Medulla oblongata (tissue), 1 donor: ENCODE results near the gene ADCY3.

Source experiments
- DNase-seq: peaks from one replicate; pipeline ENCODE4 v3.0.0-alpha.2; 2015; ENCODE audit errors: extremely low spot score

ADCY3 gene

GRCh38 chr2:24906466-24906865 is 13.6 kb downstream of the ADCY3 start:
- no peak for DNase-seq

GRCh38 chr2:24903161-24904103 is 16.6 kb downstream of the ADCY3 start:
- no peak for DNase-seq

- DNase-seq: no peak
Measured at GRCh38 chr2:24899361-24899910, 20.6 kb downstream of the ADCY3 start.

GRCh38 chr2:24898122-24899109 is 21.6 kb downstream of the ADCY3 start:
- DNase-seq: no peak

DNA sequence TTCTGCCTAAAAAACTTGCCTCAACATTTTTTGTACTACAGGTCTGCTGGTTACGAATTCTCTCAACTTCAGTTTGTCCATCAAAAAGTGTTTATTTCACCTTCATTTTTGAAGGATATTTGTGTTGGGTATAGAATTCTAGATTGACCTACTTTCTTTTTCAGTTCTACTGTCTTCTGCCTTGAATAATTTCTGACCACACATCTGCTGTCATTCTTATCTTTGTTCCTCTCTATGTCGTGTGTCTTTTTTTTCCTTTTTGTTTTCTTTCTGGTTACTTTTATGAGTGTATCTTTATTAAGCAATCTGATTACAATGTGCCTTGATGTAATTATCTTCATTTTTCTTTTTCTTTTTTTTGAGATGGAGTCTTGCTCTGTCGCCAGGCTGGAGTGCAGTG is 25.3 kb downstream of the ADCY3 start:
- no peak for DNase-seq

GRCh38 chr2:24893934-24894333 is 26.1 kb downstream of the ADCY3 start:
- DNase-seq: no peak

GRCh38 chr2:24892928-24893327 is 27.1 kb downstream of the ADCY3 start:
- no peak for DNase-seq

GRCh38 chr2:24891201-24891600 is 28.8 kb downstream of the ADCY3 start:
- no peak for DNase-seq

DNA sequence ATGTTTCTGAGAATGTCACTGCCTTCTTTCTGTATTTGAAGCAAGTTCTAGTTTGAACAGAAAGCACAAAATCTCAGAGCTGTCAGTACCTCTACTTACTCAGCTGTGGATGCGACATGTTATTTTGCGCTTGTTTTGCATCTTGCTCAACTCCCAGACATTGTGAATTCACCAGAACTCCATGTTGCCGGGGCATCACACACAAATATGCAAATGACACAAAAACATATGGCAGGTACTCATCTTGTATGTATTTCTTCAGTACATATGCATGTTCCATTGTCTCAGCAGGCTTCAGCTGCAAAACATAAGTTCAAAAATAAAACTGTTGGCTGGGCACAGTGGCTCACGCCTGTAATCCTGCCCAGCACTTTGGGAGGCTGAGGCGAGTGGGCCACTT is 30.8 kb downstream of the ADCY3 start:
- no peak for DNase-seq

DNA sequence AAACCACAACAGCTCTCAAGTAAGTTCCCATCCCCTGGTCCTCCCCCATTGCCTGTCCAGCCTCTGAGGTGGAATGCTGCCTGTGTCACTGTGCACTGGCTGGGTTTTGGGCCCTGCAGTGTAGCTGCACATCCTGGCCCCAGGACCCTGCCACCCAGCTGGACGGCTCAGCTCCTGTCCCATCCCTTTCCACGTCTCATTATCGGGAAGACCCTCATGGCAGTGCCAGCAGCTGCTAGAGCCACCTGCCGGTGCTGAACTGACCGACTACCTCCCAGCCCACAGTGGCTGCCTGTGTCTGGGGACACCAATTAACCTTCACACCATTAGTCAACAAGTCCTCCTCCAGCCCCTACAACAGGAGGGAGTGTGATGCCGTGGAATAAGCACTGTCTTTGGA is 31.9 kb downstream of the ADCY3 start:
- DNase-seq: no peak

GRCh38 chr2:24887307-24887874 is 32.6 kb downstream of the ADCY3 start:
- DNase-seq: no peak

DNA sequence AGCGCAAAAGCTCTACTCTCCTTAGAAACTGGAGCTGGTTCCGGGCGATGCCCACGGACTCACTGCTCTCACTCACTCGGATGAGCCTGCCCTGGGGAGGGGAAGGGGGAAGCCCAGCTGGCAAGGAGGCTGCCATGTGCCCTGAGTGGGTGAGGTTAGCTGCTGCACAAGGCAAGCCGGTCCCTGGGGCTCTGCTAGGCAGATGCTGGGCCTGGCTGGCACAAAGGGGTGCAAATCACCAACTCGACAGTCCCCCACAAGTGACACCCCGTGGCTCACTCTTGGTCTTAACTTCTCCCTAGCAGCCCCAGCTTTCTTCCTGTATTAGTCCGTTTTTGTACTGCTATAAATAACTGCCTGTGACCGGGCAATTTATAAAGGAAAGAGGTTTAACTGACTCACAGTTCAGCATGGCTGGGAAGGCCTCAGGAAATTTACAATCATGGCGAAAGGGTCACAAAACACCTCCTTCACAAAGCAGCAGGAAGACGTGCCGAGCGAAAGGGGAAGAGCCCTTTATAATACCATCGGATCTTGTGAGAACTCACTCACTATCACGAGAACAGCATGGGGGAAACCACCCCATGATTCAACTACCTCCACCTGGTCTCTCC is 33.2 kb downstream of the ADCY3 start:
- peak; percentile 34 for DNase-seq

GRCh38 chr2:24886126-24886501 is 33.9 kb downstream of the ADCY3 start:
- no peak for DNase-seq

DNA sequence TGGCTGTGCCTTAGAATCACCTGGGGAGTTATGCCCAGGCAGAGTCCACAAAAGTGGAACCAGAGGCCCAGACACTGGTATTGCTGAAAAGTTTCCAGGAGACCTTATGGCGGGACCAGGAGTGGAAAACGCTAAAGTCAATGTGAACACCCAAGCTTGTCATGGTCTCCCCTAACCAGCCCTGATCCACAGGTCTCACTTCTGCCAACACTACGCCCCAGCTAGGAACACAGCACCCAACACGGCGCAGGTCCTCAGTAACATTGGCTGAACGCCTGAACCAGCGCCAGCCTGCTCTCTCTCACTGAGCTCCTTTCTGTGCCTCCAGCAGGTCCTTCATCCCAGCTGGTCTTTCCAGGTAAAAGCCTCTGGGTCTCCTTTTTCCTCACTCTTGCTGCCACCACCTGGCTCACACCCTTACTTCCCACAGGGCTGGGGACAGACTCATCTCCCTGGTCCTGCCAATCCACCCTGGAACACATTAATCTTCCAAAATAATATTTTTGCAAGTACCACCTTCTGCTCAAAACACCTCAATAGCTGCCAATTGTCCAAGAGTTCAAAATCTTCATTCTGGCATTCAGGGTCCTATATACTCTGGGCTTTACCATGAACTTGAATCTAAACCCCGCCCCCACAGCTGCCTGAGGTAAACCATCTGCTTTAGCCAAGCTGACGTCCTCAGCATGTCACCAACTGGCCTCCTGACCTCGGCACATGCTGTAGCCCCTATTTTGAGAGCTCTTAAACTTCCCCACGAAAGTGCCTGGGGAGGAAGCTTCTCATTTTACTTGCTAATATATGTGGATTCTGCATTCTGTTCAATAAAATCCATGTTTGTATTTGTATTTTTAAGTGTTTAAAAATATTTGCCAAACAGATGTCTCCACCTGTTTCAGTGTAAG is 34.6 kb downstream of the ADCY3 start:
- DNase-seq: peak; percentile 66

DNA sequence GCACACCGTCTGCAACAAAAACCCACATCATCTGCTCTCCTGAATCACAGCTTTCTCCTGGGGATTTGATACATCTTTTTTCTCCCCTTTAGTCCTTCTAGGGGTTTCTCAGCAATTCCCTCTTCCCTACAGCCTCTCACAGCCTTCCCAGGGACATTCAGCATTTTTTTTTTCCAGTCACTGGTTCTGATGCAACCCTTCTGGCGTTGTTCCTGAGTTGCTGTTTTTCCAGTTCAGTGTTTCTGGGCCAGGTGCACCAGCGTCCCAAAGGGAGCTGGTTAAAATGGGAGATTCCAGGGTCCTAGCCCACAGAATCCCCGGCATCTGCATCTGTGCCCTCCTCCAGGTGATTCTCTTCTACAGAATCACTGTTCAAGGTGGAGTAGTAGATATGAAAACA is 36.1 kb downstream of the ADCY3 start:
- peak; percentile 57 for DNase-seq

DNA sequence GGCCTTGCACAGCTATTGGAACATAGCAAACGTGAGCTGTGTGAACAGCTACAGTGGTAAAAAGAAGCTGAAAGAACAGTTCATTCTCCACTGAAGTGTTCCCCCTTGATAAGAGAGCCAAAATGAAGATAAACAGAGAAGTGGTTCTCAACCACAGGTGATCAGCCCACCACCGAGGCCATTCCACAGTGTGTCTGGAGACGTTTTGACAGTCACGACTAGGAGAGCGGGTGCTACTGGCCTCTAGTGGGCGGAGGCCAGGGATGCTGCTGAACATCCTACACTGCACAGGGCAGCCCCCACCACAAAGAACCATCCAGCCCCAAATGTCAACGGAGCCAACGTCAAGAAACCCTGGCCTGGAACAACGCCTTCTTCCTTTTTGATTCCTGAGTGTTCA is 38.4 kb downstream of the ADCY3 start:
- DNase-seq: no peak

DNA sequence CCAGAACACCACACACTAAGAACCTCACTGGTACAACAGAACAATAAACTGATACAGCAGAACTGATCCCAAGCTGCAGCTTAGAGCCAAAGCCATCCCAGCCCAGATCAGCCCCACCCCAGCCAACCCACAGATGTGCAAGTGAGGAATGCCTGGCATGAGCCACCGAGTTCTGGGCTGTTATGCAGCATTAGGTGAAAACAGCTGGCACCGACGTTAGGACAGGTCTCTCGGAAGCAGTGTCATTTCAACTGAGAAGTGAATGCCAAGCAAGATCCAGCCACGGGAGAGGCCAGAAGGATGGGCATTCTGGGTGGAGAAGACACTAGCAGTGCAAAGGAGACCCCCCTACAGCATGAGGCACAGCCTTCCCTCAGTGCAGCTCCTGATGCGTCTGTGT is 38.9 kb downstream of the ADCY3 start:
- no peak for DNase-seq

DNA sequence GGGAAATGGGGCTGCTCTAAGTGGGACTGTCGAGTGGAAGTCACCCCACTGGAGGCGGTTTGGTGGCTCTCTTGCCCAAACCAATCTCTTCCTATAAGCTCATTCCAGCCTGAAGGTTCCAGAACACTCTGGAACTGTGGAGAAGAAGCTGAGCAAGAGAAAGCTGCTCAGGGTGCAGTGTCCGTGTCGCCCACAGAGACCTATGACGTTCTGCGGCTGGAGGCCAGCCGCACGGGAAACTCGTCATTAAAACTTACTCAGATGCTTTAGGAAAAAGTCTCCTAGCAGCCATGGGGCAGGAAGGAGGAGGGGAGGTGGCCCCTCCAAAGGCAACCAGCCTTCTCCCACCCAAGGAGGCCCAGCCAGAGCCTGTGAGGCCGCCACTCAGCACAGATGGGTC is 41.7 kb downstream of the ADCY3 start:
- DNase-seq: no peak

DNA sequence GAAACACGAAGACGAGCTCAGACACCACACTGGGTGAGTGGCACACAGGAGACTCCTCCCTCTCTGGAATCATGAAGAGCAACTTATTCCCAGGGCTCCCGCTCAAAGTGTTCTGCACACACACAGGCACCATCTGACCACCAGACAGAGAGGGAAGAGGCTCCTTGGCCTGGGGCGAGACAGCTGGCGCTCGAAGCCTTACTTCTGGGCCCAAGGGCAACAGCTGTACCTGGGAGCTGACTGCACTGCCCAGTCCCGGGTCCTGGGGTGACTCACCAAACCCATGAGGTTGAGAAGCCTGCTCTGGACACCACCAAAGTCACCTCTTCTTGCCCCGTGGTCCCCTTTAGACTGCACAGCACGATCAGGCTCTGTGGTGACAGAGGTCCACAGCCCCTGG is 42.4 kb downstream of the ADCY3 start:
- DNase-seq: no peak

GRCh38 chr2:24877067-24877466 is 43.0 kb downstream of the ADCY3 start:
- DNase-seq: no peak
